Mammary epithelial cell (primary cell): ENCODE data around the gene ZPR1.

Experiments
- CTCF ChIP-seq, 2 donors: IDR thresholded peaks in 1 of 2; conservative IDR thresholded peaks in 1 of 2; 2 replicates each; pipeline ENCODE4 v1.5.1; 2011 to 2012; ENCODE audit warnings: inconsistent platforms in 2 of 2, low read length in 2 of 2, mild to moderate bottlenecking in 2 of 2, control low read depth in 1 of 2, low read depth in 1 of 2; ENCODE audit not compliant: insufficient read depth in 1 of 2; ENCODE audit errors: extremely low read depth in 1 of 2
- EZH2 ChIP-seq: IDR thresholded peaks from 2 replicates; pipeline ENCODE4 v1.6.1; 2012; ENCODE audit warnings: low read length, inconsistent platforms, borderline replicate concordance

- TF ChIP-seq CTCF (conservative IDR thresholded peaks at IDR 0.05 in 1 of 2, IDR thresholded peaks at IDR 0.05 in 1 of 2; ENCODE audit: extremely low read depth in 1 of 2, insufficient read depth in 1 of 2, low read depth in 1 of 2, low read length in 2 of 2) = no peak
- no peak for TF ChIP-seq EZH2
Observed at GRCh38 chr11:116825434-116825833, 37.6 kb upstream of the ZPR1 start.
